Brain pericyte (primary cell): Measurements from ENCODE around the gene NAA25.

Experiments used
- DNase-seq: peaks from one replicate; pipeline ENCODE4 v3.0.0-alpha.2; 2012; ENCODE audit warnings: low read depth, low spot score

NAA25 gene

DNA sequence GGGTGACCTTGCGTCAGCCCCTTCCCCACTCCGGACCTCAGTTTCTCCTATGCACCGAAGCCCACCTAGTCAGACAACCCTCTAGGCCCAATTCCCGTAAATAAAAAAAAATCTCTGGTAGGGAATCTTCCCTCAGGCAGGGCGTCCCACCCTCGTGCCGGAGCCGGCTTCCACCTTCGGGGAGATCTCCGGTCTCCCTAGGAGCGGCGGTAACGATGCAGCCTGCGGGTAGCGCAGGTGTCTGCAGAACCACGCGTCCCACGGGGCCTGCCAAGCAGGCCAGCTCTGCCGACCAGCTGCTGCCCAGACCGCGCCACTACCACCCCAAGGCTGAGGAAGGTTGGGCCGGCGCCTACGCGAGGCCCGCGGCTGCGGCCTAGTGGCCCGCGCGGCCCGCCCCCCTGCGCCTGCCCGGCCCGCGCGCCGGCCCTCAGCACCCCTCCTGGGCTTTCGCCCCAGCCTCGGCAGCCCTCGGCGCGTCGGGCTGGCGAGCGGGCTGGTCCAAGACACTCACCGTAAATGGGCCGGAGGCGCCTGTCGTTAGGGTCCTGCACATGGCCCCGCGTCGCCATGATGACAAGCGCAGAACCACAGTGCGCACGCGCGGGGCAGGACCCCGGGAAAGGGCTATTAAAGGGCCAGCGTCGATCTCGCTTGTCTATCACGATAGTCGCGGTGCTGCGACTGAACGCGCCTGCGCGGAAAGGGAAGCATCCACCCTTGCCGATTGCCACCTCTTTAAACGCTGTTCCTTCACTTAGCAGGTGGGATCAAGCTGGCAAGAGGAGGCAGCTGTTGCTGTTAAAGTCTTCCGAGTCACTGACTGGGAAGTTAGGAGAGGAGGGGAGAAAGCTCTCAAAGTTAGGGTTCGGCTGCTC lies at the start of gene NAA25:
NAA25 (minus strand) TSS at position 582 of the 878 bp plus-strand sequence; CDS start at position 572, 10 bp downstream.
- DNase-seq = peak; percentile 50

DNA sequence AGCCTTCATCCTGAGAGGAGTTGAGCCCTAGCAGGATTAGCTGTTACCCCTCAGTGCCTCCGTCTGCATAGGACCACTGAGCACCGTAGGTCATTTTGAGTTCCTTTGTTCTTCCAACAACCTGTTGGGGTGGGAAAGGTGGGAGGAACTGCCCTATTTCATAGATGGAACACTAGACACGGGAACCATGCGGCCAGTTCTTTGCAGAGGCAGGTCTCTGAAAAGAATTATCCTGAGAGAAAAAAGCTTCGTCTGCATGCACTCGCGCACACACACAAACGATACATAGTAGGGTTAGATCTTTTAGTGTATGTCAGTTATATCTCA lies 45.3 kb upstream of the NAA25 start:
- no peak for DNase-seq

DNA sequence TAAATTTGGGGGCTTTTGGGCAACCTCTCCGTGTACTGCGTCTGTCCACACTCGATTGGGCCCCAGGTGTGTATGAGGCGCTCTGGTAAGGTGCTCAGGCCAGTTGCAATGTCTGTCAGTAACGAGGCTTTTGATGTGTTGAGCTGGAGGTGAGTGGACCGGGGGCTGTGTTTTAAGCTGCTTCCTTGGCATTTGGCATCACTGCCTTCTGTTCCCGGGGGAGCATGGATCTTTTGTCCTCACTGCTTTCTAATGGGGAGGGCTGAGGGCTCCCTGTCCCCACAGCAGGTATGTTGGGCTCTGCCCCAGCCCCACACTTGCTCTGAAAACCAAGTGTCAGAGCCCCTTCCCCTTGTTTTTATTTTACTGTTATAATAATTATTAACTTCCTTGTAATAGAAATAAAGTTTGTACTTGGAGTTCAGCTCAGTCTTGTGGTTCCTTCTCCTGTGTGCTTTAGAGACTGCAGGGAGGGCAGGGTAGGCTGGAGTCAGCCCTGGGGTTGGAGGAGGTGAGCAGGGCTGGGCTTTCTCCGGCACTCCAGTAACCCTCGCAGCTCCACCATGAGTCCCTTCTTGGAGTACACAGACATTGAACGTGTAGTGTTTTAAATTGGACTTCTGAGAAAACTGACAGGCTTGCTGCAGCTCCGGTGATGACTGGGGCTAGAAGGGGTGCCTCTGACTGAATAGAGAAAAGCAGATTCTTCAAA lies 44.8 kb upstream of the NAA25 start:
- DNase-seq = no peak

DNA sequence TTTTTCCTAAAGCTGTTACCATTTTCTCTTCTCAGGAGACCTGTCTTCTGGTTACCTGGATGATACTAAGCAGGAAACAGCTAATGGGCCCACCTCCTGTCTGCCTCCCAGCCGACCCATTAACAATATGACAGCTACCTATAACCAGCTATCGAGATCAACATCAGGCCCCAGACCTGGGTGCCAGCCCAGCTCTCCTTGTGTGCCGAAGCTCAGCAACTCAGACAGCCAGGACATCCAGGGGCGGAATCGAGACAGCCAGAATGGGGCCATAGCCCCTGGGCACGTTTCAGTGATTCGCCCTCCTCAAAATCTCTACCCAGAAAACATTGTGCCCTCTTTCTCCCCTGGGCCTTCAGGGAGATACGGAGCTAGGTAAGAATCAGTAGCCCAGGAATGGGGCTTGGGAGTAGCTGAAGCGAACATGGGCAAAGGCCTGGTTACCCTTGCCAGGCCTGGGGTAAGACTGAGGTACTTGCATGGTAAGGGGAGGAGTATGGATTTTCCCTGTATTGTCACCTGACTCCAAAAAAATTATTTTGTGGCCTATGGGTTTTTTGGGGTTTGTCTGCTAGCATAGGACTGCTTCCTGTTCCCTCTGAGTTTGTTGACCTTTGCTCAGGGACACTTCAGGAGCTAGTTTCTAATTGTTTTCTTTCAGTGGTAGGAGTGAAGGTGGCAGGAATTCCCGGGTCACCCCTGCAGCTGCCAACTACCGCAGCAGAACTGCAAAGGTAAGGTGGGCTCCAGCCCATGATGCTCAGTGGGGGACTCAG lies 43.4 kb upstream of the NAA25 start:
- no peak for DNase-seq

DNA sequence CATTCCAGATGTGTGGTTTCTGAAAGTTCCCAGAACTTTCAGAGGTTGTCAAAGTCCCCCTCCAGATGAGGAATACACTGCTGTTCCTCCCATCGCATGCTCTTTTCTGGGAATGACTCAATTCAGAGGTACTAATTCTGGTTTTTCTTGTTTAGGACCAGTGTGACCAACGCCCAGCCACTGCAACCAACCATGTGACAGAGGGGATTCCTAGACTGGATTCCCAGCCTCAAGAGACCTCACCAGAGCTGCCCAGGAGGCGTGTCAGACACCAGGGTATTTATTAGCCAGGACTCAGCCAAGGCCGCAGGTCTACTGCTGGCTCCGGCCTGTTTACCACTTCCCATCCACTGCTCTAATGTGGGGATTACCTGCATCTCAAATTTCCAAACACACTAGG lies 41.0 kb upstream of the NAA25 start:
- DNase-seq = no peak

DNA sequence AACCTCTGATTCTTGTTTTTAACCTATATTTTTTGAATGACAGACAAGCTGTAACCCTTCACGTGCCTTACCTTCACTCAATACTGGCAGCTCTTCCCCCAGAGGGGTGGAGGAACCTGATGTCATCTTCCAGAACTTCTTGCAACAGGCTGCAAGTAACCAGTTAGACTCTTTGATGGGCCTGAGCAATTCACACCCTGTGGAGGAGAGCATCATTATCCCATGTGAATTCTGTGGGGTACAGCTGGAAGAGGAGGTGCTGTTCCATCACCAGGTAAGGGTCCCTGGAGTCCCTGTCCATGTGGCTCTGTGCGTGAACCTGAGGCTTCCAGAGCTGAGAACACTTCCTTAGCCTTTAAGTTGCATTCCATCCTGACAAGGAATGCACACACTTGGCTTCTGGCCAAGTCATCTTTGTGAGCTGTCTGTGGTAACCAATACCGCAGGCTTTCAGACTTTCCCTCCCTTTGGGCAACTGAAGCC lies 39.5 kb upstream of the NAA25 start:
- no peak for DNase-seq

DNA sequence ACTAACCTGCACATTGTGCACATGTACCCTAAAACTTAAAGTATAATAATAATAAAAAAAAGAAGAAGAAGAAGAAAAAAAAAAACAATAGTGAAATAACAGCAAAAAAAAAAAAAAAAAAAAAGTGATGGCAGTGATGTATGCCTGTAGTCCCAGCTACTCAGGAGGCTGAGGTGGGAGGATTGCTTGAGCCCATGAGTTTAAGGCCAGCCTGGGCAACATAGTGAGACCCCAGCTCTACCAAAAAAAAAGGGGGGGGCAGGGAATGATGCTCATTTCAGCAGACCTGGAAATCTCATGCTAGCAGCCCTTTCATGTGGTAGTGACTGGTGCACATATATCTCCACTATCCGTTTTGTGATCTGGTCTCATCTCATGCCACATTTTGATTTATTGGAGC lies 37.5 kb upstream of the NAA25 start:
- no peak for DNase-seq

DNA sequence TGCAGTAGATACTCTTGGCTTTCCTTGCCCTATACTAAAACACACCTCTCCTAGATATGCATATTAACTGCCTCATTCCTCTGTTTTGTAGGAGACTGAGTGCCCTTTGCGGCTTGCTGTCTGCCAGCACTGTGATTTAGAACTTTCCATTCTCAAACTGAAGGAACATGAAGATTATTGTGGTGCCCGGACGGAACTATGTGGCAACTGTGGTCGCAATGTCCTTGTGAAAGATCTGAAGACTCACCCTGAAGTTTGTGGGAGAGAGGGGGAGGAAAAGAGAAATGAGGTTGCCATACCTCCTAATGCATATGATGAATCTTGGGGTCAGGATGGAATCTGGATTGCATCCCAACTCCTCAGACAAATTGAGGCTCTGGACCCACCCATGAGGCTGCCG lies 32.1 kb upstream of the NAA25 start:
- no peak for DNase-seq

DNA sequence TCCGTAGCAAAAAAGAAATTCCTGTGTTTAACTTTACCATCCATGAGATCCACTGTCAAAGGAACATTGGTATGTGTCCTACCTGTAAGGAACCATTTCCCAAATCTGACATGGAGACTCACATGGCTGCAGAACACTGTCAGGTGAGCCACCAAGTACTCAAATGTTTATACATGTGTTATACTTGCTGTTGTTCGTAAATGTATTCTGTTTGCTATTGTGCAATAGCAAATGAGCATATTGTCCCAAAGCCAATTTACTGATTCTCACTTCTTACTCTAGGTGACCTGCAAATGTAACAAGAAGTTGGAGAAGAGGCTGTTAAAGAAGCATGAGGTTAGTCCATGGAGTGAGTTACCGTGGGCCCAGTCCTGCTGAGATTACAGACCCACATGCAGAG lies 26.1 kb upstream of the NAA25 start:
- DNase-seq = no peak

DNA sequence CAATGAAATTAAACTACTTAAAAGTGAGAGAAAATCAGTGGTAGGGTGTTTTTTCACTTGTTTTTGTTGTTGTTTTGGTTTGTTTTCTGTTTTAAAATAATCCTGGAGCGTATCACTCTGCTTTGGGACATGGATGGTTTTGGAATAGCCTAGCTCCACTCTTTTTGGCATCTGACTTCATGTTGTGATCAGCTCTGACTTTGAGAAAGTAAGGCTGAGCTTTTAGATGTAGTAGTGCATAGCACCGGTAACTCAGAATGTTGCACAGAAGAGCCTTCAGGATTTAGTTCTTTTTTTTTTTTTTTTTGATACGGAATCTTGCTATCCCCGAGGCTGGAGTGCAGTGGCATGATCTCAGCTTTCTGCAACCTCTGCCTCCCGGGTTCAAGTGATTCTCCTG lies 24.8 kb upstream of the NAA25 start:
- DNase-seq = no peak

DNA sequence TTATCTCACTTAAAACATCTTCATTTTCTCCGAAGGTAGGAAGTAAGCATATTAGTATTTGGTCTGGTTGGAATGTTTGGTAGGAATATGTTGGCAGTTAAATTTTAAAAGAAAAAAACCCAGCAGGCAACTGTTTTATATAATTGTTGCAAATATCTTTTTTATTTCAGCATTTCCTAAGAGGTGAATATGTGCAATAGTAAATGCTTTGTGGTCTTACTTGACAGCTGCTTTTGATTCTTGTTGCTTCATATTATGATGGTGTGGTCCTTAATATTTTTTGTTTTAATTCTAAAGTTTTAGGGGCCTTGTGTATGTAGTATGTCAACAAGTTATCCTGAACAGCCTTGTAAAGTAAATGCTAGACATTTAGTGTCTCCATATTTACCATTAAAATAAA lies 23.1 kb upstream of the NAA25 start:
- no peak for DNase-seq

DNA sequence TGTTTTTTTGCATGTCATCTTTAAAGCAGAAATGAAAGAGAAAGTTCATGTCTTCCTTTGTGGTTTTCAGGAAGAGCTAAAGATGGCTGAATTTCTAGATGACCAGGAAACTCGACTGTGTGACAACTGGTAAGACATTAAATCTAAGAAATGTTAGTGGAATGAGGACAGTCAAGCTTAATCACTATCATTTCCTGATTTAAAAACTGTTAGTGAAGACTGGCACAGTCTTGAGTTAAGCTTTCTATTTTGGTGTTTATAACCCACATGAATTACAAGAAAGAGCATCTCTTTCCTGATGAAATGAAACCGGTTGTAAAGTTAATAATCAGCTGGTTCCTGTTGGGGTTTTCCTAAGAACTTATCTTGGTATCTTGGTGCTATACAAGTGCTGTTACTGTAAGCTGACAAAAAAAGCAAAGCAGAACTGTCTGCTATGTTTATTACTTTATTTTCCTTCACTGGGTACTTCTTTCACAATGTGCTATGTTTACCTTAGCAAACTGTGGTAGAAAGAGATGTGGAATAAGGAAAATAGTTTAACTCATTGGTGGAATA lies 21.9 kb upstream of the NAA25 start:
- DNase-seq = no peak

DNA sequence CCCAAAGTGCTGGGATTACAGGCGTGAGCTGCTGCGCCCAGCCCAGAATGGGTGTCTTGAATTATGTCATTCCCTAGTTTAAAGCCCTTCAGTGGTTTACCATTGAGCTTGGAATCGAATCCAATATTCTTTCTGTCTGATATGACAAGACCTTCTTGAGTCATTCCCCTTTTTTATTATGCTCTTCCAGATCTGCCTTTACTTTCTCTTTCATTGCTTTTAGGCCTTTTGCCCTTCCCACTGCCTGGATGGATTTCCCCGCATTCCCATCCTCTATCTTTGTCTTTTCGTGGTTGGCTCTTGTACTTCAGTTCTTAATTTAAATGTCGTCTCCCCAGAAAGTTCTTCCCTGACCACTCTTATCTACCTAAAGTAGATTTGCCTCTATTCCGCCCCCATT lies 18.3 kb upstream of the NAA25 start:
- DNase-seq = no peak

DNA sequence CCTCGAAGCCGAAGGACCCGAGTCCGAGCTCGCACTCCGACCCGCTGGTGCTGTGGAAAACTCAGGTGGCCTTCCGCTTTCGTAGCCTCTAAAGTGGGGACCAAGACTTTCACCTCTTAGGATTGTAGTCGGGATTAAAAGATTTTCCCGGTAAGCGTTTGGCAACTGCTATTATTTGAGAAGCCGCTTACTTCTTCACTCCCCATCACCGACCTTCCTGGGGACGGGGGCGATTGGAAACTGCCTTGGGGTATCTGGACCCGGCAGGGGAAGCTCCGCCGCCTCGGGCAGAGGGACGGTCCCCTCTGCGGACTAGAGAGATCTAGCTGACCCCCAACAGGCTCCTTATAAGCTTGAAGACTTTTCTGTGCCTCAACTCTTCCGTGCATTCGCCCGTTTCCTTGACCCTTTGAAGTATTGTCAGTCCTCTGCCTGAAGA lies 17.4 kb upstream of the NAA25 start:
- DNase-seq = no peak

DNA sequence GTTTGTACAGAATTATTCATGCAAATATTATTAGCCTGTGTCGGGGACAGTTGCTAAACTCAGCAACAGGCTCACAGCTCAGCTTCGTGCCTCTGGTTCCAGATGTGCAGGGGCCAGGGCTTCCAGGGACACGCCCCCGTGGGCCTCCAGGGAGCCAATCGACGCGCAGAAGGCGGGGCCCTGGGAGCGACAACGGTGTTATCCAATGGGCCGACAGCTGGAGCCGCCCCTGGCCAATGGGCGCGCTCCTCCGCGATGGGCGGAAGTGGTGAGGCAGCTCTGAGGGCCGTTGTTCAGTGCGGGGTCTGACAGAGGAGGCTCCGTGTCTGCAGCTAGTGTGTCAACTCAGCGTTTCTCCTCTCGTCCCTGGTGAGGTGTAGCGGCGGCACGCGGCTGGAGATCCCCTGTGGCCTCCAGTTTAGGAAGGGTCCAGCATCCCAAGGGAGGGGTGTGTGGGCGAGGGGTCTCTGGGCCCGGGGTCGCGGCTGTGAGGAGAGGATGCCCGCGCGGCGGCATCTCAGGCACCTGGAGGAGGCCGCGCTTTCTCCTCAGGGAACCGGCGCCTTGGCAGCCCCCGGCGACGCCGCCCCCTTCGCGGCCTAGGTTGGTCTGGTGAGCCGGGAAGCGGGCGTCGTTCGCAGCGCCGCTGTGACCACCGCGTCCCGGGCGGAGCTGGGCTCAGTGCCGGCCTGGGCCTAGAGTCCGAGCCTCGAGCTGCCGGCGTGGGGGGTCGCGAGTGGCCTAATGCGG lies 16.8 kb upstream of the NAA25 start, which contains the start of gene TRAFD1:
TRAFD1 (plus strand) TSS at position 311 of the 750 bp plus-strand sequence. CDS start 4,963 bp downstream, outside the sequence.
- peak; percentile 95 for DNase-seq

DNA sequence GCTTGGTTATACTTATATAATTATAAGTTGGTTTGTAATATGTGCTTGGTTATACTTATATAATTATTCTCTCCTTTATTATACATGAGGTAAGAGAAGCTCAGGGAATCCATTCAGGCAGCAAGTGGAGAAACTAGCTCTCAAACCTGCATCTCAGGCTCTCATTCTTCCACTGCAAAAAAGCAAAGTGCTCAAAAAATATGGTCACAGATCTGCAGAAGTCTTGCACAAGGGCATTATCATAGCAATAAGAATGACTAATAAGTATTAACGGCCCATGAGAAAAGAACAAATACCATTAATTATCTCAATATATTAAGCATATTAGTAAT lies 16.3 kb upstream of the NAA25 start:
- DNase-seq = no peak

DNA sequence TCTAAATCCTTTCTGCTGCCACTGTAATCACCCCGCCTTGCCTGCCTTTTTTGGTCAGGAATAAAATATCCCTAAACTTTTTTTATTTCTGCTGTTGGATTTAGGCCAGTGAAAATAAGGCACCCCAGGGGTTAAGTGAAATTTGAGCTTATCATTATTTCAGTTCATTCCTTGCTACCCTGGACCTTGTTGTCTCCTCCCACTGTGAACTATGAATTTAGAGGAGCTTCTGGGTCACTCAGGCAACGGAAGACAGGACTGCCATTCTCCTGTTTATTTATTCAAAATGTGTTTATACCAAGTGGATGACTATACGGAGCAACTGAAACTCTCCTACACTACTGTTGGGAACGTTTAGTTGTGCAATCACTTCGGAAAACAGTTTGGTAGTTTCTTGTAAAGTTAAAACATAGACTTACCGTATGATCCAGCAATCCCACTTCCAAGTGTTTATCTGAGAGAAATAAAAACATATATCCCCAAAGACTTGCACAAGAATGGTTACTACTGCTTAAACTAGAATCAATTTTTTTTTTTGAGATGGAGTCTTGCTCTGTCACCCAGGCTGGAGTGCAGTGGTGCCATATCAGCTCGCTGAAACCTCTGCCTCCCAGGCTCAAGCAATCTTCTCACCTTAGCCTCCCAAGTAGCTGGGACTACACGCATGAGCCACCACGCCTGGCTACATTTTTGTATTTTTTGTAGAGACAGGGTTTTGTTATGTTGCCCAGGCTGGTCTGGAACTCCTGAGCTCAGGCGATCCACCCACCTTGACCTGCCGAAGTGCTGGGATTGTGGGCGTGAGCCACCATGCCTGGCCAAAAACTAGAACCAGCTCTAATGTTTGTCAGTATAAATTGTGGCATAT lies 14.5 kb upstream of the NAA25 start:
- DNase-seq = peak; percentile 51

DNA sequence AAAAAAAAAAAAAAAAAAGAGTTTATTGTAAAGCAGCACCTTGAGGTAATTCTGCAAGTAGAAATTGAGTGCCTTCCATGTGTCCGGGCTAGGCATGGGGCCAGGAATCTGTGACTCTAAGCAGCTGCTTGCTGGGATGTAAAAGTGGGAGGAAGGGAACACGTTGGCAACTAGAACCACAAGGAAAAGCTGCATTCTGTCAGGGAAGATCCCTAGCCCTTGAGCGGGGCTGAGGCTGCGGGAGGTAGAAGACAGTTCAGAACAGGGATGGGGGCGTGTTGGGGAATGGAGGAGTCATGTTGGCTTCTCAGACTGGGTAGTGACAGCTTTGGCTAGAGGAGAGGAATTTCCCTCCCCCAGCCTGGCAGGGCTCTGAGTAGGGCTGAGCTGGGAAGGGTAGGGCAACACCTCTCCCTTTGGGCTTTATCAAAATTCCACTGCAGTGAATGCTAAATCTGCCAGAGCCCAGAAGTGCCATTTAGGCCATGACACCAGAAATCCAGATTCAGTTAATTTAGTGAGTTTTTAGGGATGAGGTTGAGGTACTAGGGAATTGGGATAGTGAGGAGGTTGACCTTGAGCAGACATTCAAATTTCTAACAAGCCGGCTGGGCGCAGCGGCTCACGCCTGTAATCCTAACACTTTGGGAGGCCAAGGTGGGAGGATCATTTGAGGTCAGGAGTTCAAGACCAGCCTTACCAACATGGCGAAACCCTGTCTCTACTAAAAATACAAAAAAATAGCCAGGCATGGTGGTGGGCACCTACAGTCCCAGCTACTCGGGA lies 13.4 kb upstream of the NAA25 start:
- DNase-seq = no peak

DNA sequence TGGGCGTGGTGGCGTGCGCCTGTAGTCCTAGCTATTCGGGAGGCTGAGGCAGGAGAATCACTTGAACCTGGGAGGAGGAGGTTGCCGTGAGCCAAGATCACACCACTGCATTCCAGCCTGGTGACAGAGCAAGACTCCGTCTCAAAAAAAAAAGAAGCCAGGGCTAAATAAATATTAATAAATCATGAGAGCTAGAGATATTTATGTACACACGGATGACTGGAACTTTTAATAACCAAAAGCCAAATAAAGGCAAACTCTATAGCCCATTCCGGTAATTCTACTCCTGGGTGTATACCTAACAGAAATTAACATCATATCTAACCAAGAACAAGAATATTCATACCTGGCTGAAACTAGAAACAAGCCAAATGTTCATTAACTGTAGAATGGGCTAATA lies 9.1 kb upstream of the NAA25 start:
- DNase-seq = no peak
